COLO668 (cell line): ENCODE measurements around the gene TARS1.
"Not testable (repeated sequence)": the region's sequence is repeated elsewhere in the genome, so short reads cannot be mapped to it uniquely, and the experiment has no call there.

Experiments used
- DNase-seq: peaks from one replicate; lab custom pipeline; 2025; ENCODE audit not compliant: unreplicated experiment; lab: John Stamatoyannopoulos, UW

TARS1 gene

DNA sequence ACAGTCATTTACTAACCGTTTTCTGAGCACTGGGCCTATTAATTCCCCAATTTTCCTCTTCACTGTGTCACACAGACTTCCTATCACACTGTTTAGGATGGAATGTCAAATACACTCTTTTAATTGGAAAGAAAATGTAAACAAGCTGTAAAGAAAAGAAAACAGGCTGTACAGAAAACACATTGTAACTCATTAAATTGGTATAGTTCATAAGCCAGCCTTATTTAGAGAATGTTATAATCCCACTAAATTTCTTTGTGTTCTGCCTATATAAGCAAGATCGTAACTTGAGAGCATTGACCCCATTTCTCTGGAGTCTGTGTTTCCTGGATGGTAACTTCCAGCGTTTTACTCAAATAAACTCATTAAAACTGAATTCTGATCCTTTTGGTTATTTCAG lies 46.5 kb downstream of the TARS1 start:
- DNase-seq, result no peak

GRCh38 chr5:33488558-33489355 lies 48.0 kb downstream of the TARS1 start:
- no peak for DNase-seq

- no peak for DNase-seq
Measured at GRCh38 chr5:33489481-33490067, 48.8 kb downstream of the TARS1 start.

GRCh38 chr5:33490071-33490665 lies 49.4 kb downstream of the TARS1 start:
- DNase-seq, result no peak

DNA sequence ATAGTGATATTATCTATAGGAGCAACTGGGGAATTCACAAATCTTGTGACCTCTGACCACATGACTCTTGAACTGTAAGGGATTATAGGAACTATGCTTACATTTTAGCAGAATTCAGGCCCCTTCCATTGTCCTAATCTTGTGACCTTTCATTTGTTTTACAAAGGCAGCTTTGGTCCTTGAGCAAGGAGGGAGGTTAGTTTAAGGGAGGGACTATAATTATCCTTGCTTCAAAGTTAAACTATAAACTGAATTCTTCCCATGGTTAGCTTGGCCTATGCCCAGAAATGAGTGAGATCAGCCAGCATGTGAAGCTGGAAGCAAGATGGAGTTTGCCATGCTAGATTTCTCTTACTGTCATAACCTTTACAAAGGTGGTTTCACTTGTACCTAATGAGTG lies 51.2 kb downstream of the TARS1 start:
- DNase-seq, result no peak

DNA sequence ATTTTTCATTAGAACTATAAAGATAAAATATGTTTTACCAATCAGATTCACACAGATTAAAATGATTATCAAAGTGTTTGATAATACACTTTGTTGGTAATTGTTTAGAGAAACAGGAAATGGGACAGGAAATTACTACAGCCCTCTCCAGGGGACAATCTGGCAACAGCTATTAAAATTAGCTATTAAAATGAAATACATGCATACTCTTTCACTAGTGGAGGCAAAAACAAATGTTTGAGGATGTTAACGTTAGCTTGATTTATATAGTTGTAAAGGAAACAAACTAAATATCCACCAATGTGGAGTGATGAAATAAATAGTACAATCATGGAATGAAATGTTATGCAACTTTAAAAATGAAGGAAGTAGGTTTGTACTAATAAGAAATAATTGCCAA lies 53.7 kb downstream of the TARS1 start:
- DNase-seq, result no peak

- no peak for DNase-seq
Measured at GRCh38 chr5:33501260-33501659, 60.5 kb downstream of the TARS1 start.

- DNase-seq, result no peak
Measured at GRCh38 chr5:33501899-33502298, 61.1 kb downstream of the TARS1 start.

DNA sequence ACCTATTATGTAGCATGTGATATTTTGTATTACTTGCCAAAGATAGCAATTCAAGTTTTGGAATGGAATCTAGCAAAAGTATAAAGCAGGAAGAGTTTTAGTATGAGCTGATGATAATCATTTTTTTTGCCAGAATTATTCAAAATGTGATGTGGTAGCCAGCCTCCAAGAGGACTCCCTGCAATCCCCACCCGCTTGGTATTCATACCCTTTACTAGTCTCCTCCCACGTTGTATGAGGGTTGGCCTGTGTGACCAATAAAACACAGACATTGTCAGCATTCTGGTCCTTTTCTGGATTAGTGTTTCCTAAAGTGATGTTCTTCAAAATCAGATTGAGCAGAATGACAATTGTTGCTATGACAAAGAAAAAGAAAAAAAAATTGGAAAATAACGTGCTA lies 63.8 kb downstream of the TARS1 start:
- no peak for DNase-seq

DNA sequence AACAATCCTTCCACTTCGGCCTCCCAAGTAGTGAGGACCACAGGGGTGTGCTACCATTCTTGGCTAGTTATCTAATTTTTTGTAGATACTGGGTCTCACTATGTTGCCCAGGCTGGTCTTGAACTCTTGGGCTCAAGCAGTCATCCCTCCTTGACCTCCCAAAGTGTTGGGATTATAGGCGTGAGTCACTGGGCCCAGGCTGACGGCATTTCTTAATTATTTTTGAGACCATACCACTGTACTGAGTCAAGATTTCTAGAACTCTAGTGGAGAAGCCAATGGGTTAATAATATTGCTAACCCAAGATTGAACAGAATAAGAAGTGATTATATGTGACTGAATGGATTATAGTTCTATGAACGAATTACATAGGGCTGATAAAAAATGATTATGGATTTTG lies 66.7 kb downstream of the TARS1 start:
- DNase-seq, result no peak

DNA sequence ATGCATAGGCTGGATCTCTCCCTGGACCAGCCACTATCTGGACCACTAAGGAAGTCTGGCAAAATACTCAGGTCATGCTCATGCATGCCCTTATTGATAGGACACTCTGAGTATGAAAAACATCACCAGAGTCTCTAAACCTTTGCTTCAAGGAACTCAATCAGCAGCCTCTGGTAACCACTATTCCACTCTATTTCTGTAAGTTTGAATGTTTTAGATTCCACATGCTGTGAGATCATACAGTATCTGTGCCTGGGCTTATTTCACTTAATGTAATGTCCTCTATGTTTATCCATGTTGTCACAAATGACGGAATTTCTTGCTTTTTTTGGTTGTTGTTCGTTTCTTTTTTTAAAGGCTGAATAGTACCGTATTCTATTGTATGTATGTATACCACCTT lies 68.3 kb downstream of the TARS1 start:
- DNase-seq, result no peak

GRCh38 chr5:33513462-33514185 lies 72.9 kb downstream of the TARS1 start:
- no peak for DNase-seq

DNA sequence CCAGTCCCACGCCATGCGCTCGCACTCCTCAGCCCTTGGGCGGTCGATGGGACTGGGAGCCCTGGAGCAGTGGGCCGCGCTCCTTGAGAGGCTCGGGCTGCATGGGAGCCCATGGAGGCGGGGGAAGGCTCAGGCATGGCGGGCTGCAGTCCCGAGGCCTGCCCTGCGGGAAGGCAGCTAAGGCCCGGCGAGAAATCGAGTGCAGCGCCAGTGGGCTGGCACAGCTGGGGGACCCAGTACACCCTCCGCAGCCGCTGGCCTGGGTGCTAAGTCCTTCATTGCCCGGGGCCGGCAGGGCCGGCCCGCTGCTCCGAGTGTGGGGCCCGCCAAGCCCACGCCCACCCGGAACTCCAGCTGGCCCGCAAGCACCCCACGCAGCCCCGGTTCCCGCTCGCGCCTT lies 74.6 kb downstream of the TARS1 start:
- DNase-seq, result not testable (repeated sequence)

GRCh38 chr5:33516421-33516820 lies 75.7 kb downstream of the TARS1 start:
- DNase-seq, result no peak
